Esophagus squamous epithelium (tissue), 4 donors: ENCODE results near the gene TGFBR3.

Experiments
- CTCF ChIP-seq, 6 experiments: fragments of 450-650 bp in 4 of 6; fragments of 200-600 bp in 2 of 6; sonication (generic) in 2 of 6; IDR thresholded peaks; one replicate each; pipeline ENCODE4 v1.5.1; 2016 to 2019; ENCODE audit warnings: antibody characterized with exemption in 6 of 6, mild to moderate bottlenecking in 4 of 6, moderate library complexity in 4 of 6
- POLR2A ChIP-seq, 4 donors: fragments of 450-650 bp; IDR thresholded peaks; one replicate each; pipeline ENCODE4 v1.6.1; 2017; ENCODE audit warnings: antibody characterized with exemption in 4 of 4, mild to moderate bottlenecking in 4 of 4, moderate library complexity in 3 of 4

GRCh38 chr1:91689641-91690481 lies 196.1 kb downstream of the TGFBR3 start:
- no peak for TF ChIP-seq CTCF (IDR thresholded peaks at IDR 0.05)
- TF ChIP-seq POLR2A (IDR thresholded peaks at IDR 0.05): no peak
